NK-92 treated with Interleukin-12 subunit alpha and Interleukin-12 subunit beta, amount 100 ng/mL, for 24 hours (cell line): ENCODE measurements around the gene GFAP.

Experiments
- DNase-seq: peaks from one replicate; lab custom pipeline; 2025; lab: John Stamatoyannopoulos, UW

The GFAP gene

DNA sequence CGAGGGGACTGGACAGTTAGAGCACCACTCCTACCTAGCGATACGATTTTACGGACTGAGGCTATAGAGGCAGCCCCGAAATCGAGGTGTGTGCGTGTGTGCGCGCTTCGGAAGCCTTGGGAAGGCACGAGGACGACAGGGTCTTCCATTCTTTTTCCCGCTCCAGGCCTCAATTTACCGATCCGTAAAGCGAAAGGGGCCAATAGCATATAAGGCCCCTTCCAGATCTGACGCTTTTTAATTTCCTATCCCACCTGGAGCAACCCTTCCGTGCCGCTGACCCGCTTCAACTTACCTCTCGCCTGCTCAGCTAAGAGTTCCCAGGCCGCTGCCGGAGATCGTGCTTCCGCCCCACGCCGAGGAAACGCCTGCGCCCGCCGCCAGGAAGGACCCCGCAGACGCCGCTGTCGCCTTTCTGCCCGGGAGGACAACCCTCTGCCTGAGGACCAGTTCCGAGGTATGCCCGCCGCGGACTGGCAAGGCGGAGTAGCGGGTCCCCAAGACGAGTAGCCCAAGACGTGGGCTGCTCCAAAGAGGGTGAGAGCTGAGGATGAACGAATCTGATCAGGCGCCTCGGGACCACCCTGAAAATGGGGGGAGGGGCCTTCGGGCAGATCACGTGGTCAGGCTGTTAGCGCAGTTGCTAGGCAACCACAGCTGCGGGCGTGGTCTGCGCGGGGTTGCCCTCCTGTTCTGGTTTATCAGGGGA is 16.1 kb downstream of the GFAP start, which contains the start of gene EFTUD2:
Gene EFTUD2 (minus strand): TSS at position 372 of the 709 bp plus-strand sequence. CDS start 4,924 bp downstream, outside the sequence.
- peak; percentile 89 for DNase-seq

GRCh38 chr17:44898768-44899073 is 16.6 kb downstream of the GFAP start:
- no peak for DNase-seq

DNA sequence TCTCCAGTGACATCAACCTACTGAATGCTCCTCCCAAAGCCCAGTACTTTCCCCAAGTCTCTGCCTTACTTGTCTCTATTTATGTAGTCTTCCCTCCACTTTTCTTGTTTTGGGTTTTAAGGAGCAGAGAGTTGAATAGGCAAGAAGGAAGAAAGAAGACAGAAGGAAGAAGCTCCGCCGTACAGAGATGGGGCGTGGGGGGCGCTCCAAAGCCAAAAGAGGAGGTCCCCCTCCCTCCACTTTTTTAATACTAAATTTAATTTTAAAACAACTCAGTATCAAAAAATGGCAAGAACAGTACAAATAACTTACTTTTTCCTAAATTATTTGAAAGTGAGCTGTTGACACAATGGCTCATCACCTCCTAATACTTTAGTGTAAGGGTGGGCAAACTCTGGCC is 20.7 kb downstream of the GFAP start:
- no peak for DNase-seq

DNA sequence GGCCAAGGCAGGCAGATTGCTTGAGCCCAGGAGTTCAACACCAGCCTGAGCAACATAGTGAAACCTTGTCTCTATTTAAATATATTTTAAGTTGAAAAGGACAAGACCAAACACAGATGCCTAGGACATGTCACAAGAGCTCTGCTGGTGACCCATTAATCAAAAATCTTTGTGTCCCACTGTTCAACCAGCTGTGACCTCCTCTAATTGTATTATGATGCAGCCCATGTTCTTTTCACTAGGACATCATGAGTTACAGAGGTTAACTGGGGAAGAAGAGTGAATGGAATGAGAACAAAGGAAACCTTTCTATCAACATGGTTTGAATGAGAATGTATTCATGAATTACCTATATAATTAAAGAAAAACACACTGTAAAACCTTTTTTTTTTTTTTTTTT is 23.1 kb downstream of the GFAP start:
- no peak for DNase-seq

DNA sequence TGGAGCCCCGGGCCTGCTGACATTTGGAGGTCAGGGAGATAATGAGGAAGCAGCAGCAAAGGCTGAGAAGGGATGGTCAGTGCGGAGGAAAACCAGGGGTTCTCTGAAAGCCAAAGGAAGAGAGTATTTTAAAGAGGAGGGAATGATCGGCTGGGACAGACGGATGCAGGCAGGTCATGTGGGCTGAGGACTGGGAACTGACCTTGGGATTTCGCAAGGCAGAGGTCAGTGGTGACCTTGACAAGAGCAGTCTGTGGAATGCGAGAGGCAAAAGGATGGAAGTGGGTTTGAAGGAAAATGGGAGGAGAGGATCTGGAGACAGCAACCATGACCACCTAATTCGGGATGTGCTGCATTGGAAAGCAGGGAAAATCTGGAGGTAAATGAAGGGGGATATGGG is 26.3 kb downstream of the GFAP start:
- no peak for DNase-seq

DNA sequence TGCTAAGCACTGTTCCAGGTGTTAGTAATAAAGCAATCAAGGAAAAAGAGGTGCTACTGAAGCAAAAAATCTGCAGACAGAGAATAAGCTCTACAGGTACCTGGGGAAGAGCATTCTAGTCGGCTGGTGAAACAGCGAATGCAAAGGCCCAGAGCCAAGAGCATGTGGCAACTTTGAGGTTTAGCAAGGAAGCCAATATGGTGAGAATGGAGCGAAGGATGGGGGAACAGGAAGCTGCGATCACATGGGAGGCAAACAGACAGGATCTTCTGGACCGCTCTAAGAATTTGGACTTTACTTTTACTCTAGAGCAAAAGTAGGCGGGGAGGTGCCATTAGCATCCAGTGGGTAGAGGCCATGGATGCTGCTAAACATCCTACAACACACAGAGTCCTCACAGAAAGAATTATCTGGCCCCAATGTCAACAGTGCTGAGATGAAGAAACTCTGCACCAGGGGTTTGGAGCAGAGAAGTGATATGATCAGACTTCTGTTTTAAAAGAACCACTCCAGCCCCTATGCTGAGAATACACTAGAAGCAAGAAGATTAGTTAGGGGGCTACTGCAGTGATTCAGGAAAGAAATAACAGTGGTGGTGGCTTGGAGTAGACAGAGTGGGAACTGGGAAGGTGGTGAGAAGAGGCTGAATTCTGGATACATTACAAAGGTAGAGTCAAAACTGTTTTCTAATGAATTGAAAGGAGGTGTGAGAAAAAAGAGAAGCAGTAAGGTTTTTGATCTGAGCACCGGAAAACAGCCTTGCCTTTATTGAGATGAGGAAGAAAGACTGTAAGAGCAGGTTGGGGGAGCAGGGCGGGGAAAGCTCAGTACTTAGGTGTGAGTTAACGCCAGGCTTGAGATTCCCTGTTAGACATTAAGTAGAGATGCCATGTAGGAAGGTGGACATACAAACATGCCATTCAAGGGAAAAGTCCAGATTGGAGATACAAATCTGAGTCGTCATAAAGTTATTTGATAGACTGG is 27.0 kb downstream of the GFAP start:
- no peak for DNase-seq

DNA sequence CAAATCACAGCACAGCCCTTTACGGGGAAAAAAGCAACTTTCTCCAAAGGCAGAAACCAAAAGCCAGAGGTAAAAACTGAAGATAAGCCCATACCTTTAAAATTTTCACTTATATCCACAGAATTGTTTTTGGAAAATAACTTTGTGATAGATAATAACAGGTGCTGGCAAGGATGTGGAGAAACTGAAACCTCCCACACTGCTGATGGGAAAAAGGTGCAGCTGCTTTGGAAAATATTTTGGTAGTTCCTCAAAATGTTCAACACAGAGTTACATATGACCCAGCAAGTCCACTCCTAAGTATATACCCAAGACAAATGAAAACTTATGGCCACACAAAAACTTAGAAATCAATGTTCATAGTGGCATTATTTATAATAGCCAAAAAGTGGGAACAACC is 28.3 kb downstream of the GFAP start:
- DNase-seq = no peak

- no peak for DNase-seq
Measured at GRCh38 chr17:44884941-44885340, 30.4 kb downstream of the GFAP start.

DNA sequence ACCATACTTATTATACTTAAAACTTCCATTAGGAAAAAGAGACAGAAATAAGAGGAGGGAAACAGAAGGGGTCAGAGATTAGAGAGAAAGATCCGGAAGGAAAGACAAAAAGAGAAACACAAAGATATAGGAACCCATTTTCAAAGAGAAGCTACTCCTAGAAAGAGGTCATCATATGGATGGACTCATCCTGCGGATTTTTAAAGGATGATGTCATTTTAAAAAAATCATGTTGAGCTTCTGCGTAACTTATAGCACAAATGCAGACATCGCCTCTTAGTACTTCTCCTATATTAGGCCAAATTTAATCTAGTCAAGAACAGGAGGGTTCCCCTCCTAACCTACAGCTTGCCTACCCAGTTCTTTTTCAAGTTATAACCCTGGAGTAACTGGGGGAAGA is 34.2 kb downstream of the GFAP start:
- no peak for DNase-seq

DNA sequence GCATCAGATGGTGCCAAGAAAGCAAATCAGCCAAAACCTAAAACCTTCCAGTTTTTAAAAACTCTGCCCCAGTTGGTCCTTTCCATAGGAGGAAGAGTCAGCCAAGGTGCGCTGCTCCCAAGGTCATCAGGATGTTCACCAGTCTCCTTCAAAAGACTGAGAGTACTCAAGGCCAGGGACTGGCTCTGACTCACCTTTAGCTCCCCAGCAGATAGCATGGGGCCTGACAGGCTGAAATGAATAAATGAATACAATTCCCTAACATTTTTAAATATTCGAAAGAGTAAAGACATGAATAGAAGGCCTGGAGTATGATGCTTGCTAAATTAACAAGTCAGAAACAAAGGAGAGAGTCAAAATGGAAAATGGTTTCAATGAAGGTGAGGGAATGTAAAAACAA is 35.2 kb downstream of the GFAP start:
- DNase-seq = no peak

DNA sequence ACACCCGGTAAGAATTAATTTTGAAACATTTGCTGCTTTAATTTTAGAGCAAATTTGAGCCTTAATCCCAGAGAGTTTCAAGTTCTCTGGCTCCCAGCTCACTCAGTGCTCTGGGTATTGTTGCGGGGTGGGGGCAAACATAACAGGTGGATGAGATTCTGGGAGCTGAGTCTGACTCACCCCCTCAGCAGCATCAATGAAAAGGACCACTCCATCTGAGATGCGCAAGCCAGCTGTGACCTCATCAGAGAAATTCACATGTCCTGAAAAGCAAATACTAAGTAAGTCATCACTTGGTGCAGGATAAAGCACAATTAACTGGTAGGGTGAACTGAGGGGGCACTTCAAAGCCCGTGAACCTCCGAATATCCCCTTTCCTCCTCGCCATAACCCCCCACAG is 35.9 kb downstream of the GFAP start:
- DNase-seq = no peak

GRCh38 chr17:44878627-44879221 is 36.6 kb downstream of the GFAP start:
- DNase-seq = no peak

GRCh38 chr17:44877121-44877520 is 38.2 kb downstream of the GFAP start:
- no peak for DNase-seq

GRCh38 chr17:44875761-44876160 is 39.5 kb downstream of the GFAP start:
- DNase-seq = no peak

- no peak for DNase-seq
Measured at GRCh38 chr17:44872131-44872768, 43.0 kb downstream of the GFAP start.

DNA sequence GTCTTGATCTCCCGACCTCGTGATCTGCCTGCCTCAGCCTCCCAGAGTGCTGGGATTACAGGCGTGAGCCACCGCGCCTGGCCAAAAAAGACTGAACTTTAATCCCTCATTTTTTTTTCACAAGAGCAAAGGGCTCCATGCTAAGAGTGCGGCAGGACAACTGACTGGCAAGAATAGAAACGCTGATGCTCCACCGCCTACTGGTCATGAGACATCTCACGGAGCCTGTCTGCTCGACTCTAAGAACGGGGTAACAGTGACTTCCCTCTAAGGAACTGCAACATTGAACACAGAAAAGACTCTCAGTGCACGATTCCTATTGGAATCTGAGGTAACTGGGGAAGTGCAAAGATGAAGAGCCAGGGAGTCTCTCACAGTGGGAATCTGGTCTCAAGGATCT is 43.7 kb downstream of the GFAP start:
- DNase-seq = no peak

DNA sequence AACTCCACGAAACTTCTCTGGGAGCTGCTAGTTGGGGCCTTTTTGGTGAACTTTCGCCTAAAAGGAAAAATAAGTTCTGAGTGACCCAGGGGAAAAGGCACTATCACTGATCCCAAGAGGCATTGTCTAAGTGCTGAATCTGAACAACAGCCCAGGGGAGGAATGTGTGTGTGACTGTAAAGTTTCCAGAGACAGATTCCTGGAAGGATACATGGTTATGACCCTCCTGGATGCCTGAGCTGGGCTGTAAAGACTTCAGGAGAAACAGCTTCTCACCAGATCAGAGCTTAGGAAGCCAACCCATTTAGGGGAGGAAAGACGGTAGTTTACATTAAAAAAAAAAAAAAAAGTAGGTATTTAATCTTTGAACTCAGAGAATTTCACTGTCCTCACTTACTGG is 47.5 kb downstream of the GFAP start:
- no peak for DNase-seq

GRCh38 chr17:44865931-44866330 is 49.4 kb downstream of the GFAP start:
- DNase-seq = no peak

DNA sequence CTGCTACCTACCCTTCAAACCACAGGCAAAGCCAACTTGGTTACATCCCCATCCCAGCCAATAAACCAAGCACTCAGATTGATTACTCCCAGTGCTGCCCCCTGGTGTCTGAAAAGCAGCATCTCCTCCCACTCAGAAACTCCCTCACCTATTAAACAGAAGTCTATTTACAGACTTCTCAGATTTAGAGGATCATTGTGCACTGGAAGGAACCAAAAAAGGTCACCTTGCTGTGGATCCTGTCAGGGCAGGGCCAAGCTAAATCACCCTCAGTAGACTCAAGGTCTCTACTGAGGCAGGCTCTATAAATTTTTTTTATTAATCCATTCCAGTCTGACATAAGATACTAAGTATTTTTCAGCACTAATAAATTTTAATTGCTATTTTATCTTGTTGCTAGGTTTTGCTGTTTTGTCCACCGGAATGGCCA is 50.1 kb downstream of the GFAP start:
- DNase-seq = peak; percentile 19

- DNase-seq = no peak
Measured at GRCh38 chr17:44864831-44865230, 50.5 kb downstream of the GFAP start.

DNA sequence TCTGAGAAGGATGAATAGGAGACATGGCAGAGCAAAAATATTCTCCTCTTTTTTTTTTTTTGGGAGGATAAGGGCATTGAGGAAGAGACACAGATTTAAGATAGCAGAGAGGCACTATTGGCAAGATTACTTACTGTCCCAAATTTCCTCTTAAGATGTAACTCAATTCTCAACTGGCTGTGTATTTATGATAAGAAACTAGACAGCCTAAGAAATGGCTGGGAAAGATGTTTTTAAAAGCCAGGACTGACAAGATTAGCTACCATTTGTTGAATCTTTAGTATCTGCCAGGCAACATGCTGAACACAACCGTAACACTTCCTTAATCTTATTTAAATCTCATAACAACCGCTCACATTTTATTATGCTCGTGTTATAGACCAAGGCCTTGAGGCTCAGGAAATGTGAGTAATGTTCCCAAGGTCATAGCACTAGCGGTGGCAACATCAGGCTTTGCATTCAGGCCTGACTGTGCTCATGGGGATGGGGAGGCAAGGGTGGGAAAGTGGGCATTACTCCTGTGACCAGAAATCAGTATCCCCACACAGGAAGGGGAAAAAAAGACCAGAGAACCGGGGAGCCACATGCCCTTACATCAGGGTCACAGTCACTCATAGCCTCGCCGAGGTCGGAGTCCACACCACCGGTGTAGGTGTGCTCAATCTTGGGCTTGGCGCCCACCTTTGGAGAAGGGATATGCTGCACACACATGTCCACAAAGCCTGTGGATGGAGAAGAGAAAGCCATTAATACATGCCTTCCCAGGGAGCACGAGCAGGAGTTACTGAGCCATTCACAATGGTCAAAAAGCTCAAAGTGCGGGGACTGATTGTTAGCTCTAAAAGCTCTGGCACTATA is 52.0 kb downstream of the GFAP start:
- no peak for DNase-seq
